ENCODE results near the gene FTL.

FTL gene

GRCh38 chr19:48986211-48986610, 21.1 kb downstream of the FTL start:
- peaks cover 41% of the 10 kb centered on the region for H3K36me3 ChIP-seq (ENCODE audit: control insufficient read depth, low read length)
- no peaks in the 10 kb centered on the region for H3K27me3 ChIP-seq (ENCODE audit: control insufficient read depth, low read length)
- no peak overlapping the region for H3K27ac ChIP-seq (ENCODE audit: low read depth, low read length)
- H3K9me2 ChIP-seq (replicated peaks; ENCODE audit: control insufficient read depth, low read length) = no peaks in the 10 kb centered on the region
- H3K4me1 ChIP-seq (ENCODE audit: control insufficient read depth, low read length) = no peaks in the 10 kb centered on the region
- no peak overlapping the region for H3K4me3 ChIP-seq (ENCODE audit: low read length)
- no peaks in the 10 kb centered on the region for H3F3A ChIP-seq (ENCODE audit: control insufficient read depth, insufficient read depth)
- TF ChIP-seq CTCF (IDR thresholded peaks at IDR 0.05; ENCODE audit: low read depth, low read length, poor library complexity, severe bottlenecking) (no peak), EZH2phosphoT487 (IDR thresholded peaks at IDR 0.05; ENCODE audit: borderline replicate concordance, low read length) (no peak)
- H3K4me2 ChIP-seq (ENCODE audit: low read length) = no peak overlapping the region
- no peaks in the 10 kb centered on the region for H4K20me1 ChIP-seq (ENCODE audit: control insufficient read depth, insufficient read depth, low read depth, low read length)
- no peaks in the 10 kb centered on the region for H3K9me3 ChIP-seq (ENCODE audit: control insufficient read depth, insufficient read depth, low read length)
- H3K79me2 ChIP-seq (ENCODE audit: control insufficient read depth, low read length) = peaks cover 3% of the 10 kb centered on the region; the same call in 1 of the 2 replicates

- H3K27me3 ChIP-seq (ENCODE audit: control insufficient read depth, low read length) = no peaks in the 10 kb centered on the region
- no peak for TF ChIP-seq CTCF (IDR thresholded peaks at IDR 0.05; ENCODE audit: low read depth, low read length, poor library complexity, severe bottlenecking)
- no peak for TF ChIP-seq EZH2phosphoT487 (IDR thresholded peaks at IDR 0.05; ENCODE audit: borderline replicate concordance, low read length)
- H3K4me3 ChIP-seq (ENCODE audit: low read length) = no peak overlapping the region
- no peaks in the 10 kb centered on the region for H3F3A ChIP-seq (ENCODE audit: control insufficient read depth, insufficient read depth)
- peaks cover 35% of the 10 kb centered on the region for H3K36me3 ChIP-seq (ENCODE audit: control insufficient read depth, low read length)
- H3K4me1 ChIP-seq (ENCODE audit: control insufficient read depth, low read length) = peaks cover 8% of the 10 kb centered on the region
- no peaks in the 10 kb centered on the region for H4K20me1 ChIP-seq (ENCODE audit: control insufficient read depth, insufficient read depth, low read depth, low read length)
- H3K79me2 ChIP-seq (ENCODE audit: control insufficient read depth, low read length) = peaks cover 13% of the 10 kb centered on the region
- H3K4me2 ChIP-seq (ENCODE audit: low read length) = no peak overlapping the region
- H3K9me2 ChIP-seq (replicated peaks; ENCODE audit: control insufficient read depth, low read length) = no peaks in the 10 kb centered on the region
- H3K27ac ChIP-seq (ENCODE audit: low read depth, low read length) = no peak overlapping the region
- H3K9me3 ChIP-seq (ENCODE audit: control insufficient read depth, insufficient read depth, low read length) = no peaks in the 10 kb centered on the region
Measured at GRCh38 chr19:48987323-48987722, 22.2 kb downstream of the FTL start.

- Histone ChIP-seq H3F3A (ENCODE audit: control insufficient read depth, insufficient read depth) (no peaks in the 10 kb centered on the region), H3K4me2 (ENCODE audit: low read length) (no peak overlapping the region), H4K20me1 (ENCODE audit: control insufficient read depth, insufficient read depth, low read depth, low read length) (no peaks in the 10 kb centered on the region), H3K4me1 (ENCODE audit: control insufficient read depth, low read length) (peaks cover 8% of the 10 kb centered on the region), H3K9me3 (ENCODE audit: control insufficient read depth, insufficient read depth, low read length) (no peaks in the 10 kb centered on the region), H3K4me3 (ENCODE audit: low read length) (no peak overlapping the region), H3K36me3 (ENCODE audit: control insufficient read depth, low read length) (peaks cover 27% of the 10 kb centered on the region), H3K9me2 (replicated peaks; ENCODE audit: control insufficient read depth, low read length) (no peaks in the 10 kb centered on the region), H3K27me3 (ENCODE audit: control insufficient read depth, low read length) (no peaks in the 10 kb centered on the region), H3K79me2 (ENCODE audit: control insufficient read depth, low read length) (peaks cover 20% of the 10 kb centered on the region), H3K27ac (ENCODE audit: low read depth, low read length) (no peak overlapping the region)
- TF ChIP-seq EZH2phosphoT487 (IDR thresholded peaks at IDR 0.05; ENCODE audit: borderline replicate concordance, low read length) (no peak), CTCF (IDR thresholded peaks at IDR 0.05; ENCODE audit: low read depth, low read length, poor library complexity, severe bottlenecking) (no peak)
Measured at GRCh38 chr19:48988286-48988685, 23.2 kb downstream of the FTL start.

GRCh38 chr19:48988860-48989259, 23.8 kb downstream of the FTL start:
- TF ChIP-seq CTCF (IDR thresholded peaks at IDR 0.05; ENCODE audit: low read depth, low read length, poor library complexity, severe bottlenecking) = no peak
- no peak for TF ChIP-seq EZH2phosphoT487 (IDR thresholded peaks at IDR 0.05; ENCODE audit: borderline replicate concordance, low read length)
- peaks cover 22% of the 10 kb centered on the region for H3K79me2 ChIP-seq (ENCODE audit: control insufficient read depth, low read length)
- no peak overlapping the region for H3K27ac ChIP-seq (ENCODE audit: low read depth, low read length)
- H3K36me3 ChIP-seq (ENCODE audit: control insufficient read depth, low read length) = peaks cover 25% of the 10 kb centered on the region
- H4K20me1 ChIP-seq (ENCODE audit: control insufficient read depth, insufficient read depth, low read depth, low read length) = no peaks in the 10 kb centered on the region
- no peaks in the 10 kb centered on the region for H3K9me2 ChIP-seq (replicated peaks; ENCODE audit: control insufficient read depth, low read length)
- no peaks in the 10 kb centered on the region for H3F3A ChIP-seq (ENCODE audit: control insufficient read depth, insufficient read depth)
- peaks cover 8% of the 10 kb centered on the region for H3K4me1 ChIP-seq (ENCODE audit: control insufficient read depth, low read length)
- H3K4me2 ChIP-seq (ENCODE audit: low read length) = no peak overlapping the region
- no peaks in the 10 kb centered on the region for H3K9me3 ChIP-seq (ENCODE audit: control insufficient read depth, insufficient read depth, low read length)
- no peak overlapping the region for H3K4me3 ChIP-seq (ENCODE audit: low read length)
- H3K27me3 ChIP-seq (ENCODE audit: control insufficient read depth, low read length) = no peaks in the 10 kb centered on the region
